ENCODE measurements around the gene OR2H1.

DNA sequence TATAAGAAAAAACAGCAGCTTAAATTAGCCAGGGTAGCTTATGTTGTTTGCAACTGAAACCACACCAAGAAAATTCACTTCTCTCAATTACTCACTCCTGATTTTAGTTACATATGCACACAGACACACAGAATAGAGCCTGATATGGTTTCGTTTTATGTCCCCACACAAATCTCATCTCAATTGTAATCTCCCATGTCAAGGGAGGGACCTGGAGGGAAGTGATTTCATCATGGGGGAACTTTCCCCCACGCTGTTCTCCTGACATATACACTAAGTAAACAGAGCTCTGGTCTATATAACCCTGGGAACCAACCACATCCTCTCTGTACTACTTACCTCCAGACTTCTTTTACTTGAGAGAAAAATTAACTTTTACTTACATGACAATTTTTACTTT, 32.4 kb upstream of the OR2H1 start:
- no peak for TF ChIP-seq POLR2A (IDR thresholded peaks at IDR 0.05)
- TF ChIP-seq, protein P1, sequence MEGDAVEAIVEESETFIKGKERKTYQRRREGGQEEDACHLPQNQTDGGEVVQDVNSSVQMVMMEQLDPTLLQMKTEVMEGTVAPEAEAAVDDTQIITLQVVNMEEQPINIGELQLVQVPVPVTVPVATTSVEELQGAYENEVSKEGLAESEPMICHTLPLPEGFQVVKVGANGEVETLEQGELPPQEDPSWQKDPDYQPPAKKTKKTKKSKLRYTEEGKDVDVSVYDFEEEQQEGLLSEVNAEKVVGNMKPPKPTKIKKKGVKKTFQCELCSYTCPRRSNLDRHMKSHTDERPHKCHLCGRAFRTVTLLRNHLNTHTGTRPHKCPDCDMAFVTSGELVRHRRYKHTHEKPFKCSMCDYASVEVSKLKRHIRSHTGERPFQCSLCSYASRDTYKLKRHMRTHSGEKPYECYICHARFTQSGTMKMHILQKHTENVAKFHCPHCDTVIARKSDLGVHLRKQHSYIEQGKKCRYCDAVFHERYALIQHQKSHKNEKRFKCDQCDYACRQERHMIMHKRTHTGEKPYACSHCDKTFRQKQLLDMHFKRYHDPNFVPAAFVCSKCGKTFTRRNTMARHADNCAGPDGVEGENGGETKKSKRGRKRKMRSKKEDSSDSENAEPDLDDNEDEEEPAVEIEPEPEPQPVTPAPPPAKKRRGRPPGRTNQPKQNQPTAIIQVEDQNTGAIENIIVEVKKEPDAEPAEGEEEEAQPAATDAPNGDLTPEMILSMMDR (IDR thresholded peaks at IDR 0.05 in 4 of 5, conservative IDR thresholded peaks at IDR 0.05 in 1 of 5), result no peak

Measured in gastrocnemius medialis (tissue), 4 donors.